HG03575 (cell line): ENCODE measurements around the gene ZMYND12.
A peak's percentile ranks its signal among the peaks of the same experiment; 100 is the strongest.
"Not testable (repeated sequence)": the region's sequence is repeated elsewhere in the genome, so short reads cannot be mapped to it uniquely, and the experiment has no call there.

Experiments used
- ATAC-seq: cut with Tn5 transposase; IDR thresholded peaks from one replicate; pipeline ENCODE4 v1.9.1; 2021; ENCODE audit not compliant: unreplicated experiment, insufficient number of reproducible peaks, low FRiP score; ENCODE audit errors: extremely low read depth

Gene ZMYND12

GRCh38 chr1:42456010-42456753 lies at the start of gene ZMYND12, which contains the start of gene PPCS:
Gene ZMYND12 (minus strand): TSS chr1:42456022. CDS start chr1:42455997, 25 bp downstream.
Gene PPCS (plus strand): TSS chr1:42456543. CDS start chr1:42456566, 23 bp downstream.
- no peak for ATAC-seq

GRCh38 chr1:42504535-42505128 lies 48.8 kb upstream of the ZMYND12 start:
- ATAC-seq, result no peak

- ATAC-seq, result not testable (repeated sequence)
These were observed 46.2 kb upstream of the ZMYND12 start for GRCh38 chr1:42502031-42502430.

- ATAC-seq, result no peak
These were observed 34.4 kb upstream of the ZMYND12 start for GRCh38 chr1:42490237-42490636.

- no peak for ATAC-seq
These were observed 28.6 kb upstream of the ZMYND12 start for GRCh38 chr1:42484382-42484781.

GRCh38 chr1:42482635-42483153 lies 26.9 kb upstream of the ZMYND12 start:
- ATAC-seq, result no peak

- no peak for ATAC-seq
These were observed 25.1 kb upstream of the ZMYND12 start for GRCh38 chr1:42480921-42481320.

GRCh38 chr1:42479621-42480020 lies 23.8 kb upstream of the ZMYND12 start:
- ATAC-seq, result no peak

- no peak for ATAC-seq
These were observed 22.0 kb upstream of the ZMYND12 start for GRCh38 chr1:42477775-42478174.

GRCh38 chr1:42477354-42477753 lies 21.5 kb upstream of the ZMYND12 start:
- ATAC-seq, result not testable (repeated sequence)

GRCh38 chr1:42476605-42477004 lies 20.8 kb upstream of the ZMYND12 start:
- ATAC-seq, result no peak

GRCh38 chr1:42469727-42470126 lies 13.9 kb upstream of the ZMYND12 start:
- no peak for ATAC-seq

- ATAC-seq, result no peak
These were observed 10.2 kb upstream of the ZMYND12 start for GRCh38 chr1:42466030-42466429.

- no peak for ATAC-seq
These were observed 8.1 kb upstream of the ZMYND12 start for GRCh38 chr1:42463921-42464320.

- peak; percentile 76 for ATAC-seq
These were observed 7.3 kb upstream of the ZMYND12 start, which contains the start of gene CCDC30 for GRCh38 chr1:42462828-42463763. Gene CCDC30 (plus strand): TSS chr1:42463286. CDS start chr1:42480552, 17,266 bp downstream.

- no peak for ATAC-seq
These were observed 5.4 kb upstream of the ZMYND12 start for GRCh38 chr1:42461196-42461595.

- ATAC-seq, result no peak
These were observed 900 bp upstream of the ZMYND12 start for GRCh38 chr1:42456754-42457089.

GRCh38 chr1:42454403-42454802 lies 1.4 kb downstream of the ZMYND12 start:
- no peak for ATAC-seq

- ATAC-seq, result no peak
These were observed 2.4 kb downstream of the ZMYND12 start for GRCh38 chr1:42453386-42453785.
